C4-2B (cell line): ENCODE data around the gene DNAJC12.

Experiments
- CTCF ChIP-seq: fragments of 450-650 bp; conservative IDR thresholded peaks from 2 replicates; pipeline ENCODE4 v1.5.1; 2017; ENCODE audit warnings: mild to moderate bottlenecking
- ZFX ChIP-seq: fragments of 450-650 bp; IDR thresholded peaks from 2 replicates; pipeline ENCODE4 v1.6.1; 2017

- no peak; the same call in 1 of the 2 replicates for TF ChIP-seq CTCF
- no peak for TF ChIP-seq ZFX
These were observed 46.4 kb upstream of the DNAJC12 start, which contains the start of gene SIRT1 for GRCh38 chr10:67884313-67884841.
